Endothelial cell of umbilical vein (primary cell): ENCODE results near the gene PTPRD. TPM values are rescaled to one million over a fixed set of nuclear protein-coding genes. Genes with fewer than 3 reads are reported as not detected.

Source experiments
- BruUV-seq: library from RNA; stranded (reverse); fragments of 400-500 nt; replicated peaks from 2 replicates; lab custom pipeline; 2021; lab: Mats Ljungman, UMichigan
- CTCF ChIA-PET: fragments of 300-600, 350-600 bp; sonication (Branson Sonifier 250); formaldehyde crosslinking; loops from one replicate; lab custom pipeline; 2021; ENCODE audit warnings: antibody characterized with exemption, inconsistent platforms; lab: Charles Lee
- POLR2A ChIA-PET: fragments of 300-600, 350-600 bp; sonication (Branson Sonifier 250); formaldehyde crosslinking; loops from one replicate; lab custom pipeline; 2021; ENCODE audit warnings: antibody characterized with exemption, inconsistent platforms; lab: Charles Lee
- DNase-seq: peaks from one replicate; pipeline ENCODE4 v3.0.0-alpha.2; 2011; ENCODE audit warnings: low read depth, low spot score
- FAIRE-seq: peaks from 2 replicates; lab custom pipeline; 2011; peaks lifted over from hg19 to GRCh38; lab: Jason Lieb, UNC
- H2AFZ ChIP-seq: 2 replicates; pipeline ENCODE4 v1.6.0; 2012; ENCODE audit warnings: low read depth, low read length, control low read depth, inconsistent platforms
- H3K27ac ChIP-seq: 2 replicates; pipeline ENCODE4 v1.5.1; 2011; ENCODE audit warnings: low read depth, mild to moderate bottlenecking, control low read depth, low read length, moderate library complexity; ENCODE audit not compliant: insufficient read depth
- H3K27me3 ChIP-seq, 2 experiments: 2 replicates each; pipeline versions ENCODE4 v1.6.0 to v1.6.1; 2011; ENCODE audit warnings: low read length in 2 of 2, mixed read lengths in 1 of 2; ENCODE audit not compliant: control insufficient read depth in 2 of 2, insufficient read depth in 2 of 2
- H3K36me3 ChIP-seq, 2 experiments: 2 replicates in 1 of 2; 3 replicates in 1 of 2; pipeline ENCODE4 v1.5.1; 2011; ENCODE audit warnings: low read length in 2 of 2, mild to moderate bottlenecking in 1 of 2, moderate library complexity in 1 of 2; ENCODE audit not compliant: control insufficient read depth in 2 of 2, insufficient read depth in 2 of 2; ENCODE audit errors: extremely low read depth in 1 of 2
- H3K4me1 ChIP-seq: 3 replicates; pipeline ENCODE4 v1.5.1; 2011; ENCODE audit warnings: mild to moderate bottlenecking, low read length; ENCODE audit not compliant: control insufficient read depth, insufficient read depth; ENCODE audit errors: extremely low read depth
- H3K4me2 ChIP-seq: 2 replicates; pipeline ENCODE4 v1.6.1; 2011; ENCODE audit warnings: low read length, control low read depth, mixed read lengths; ENCODE audit not compliant: insufficient read depth
- H3K4me3 ChIP-seq, 3 experiments: fragments of 200-600 bp in 1 of 3; sonication (generic), shearing (Covaris generic) in 1 of 3; replicated peaks in 1 of 3; 2 replicates each; pipeline ENCODE4 v1.5.1; 2011 to 2016; ENCODE audit warnings: control low read depth in 3 of 3, low read length in 3 of 3, mild to moderate bottlenecking in 2 of 3, inconsistent platforms in 1 of 3, low read depth in 1 of 3, moderate library complexity in 1 of 3; ENCODE audit not compliant: insufficient read depth in 1 of 3
- H3K79me2 ChIP-seq: 2 replicates; pipeline ENCODE4 v1.6.0; 2012; ENCODE audit warnings: low read length, inconsistent platforms; ENCODE audit not compliant: control insufficient read depth, insufficient read depth
- H3K9ac ChIP-seq: replicated peaks from 2 replicates; pipeline ENCODE3; 2011; ENCODE audit warnings: low read length, control low read depth; ENCODE audit not compliant: insufficient read depth; ENCODE audit errors: extremely low read depth
- H3K9me1 ChIP-seq: replicated peaks from 3 replicates; pipeline ENCODE4 v1.6.0; 2011; ENCODE audit warnings: mild to moderate bottlenecking, low read length; ENCODE audit not compliant: control insufficient read depth, insufficient read depth; ENCODE audit errors: extremely low read depth
- H3K9me3 ChIP-seq: replicated peaks from 2 replicates; pipeline ENCODE4 v1.5.1; 2012; ENCODE audit warnings: low read length, inconsistent platforms; ENCODE audit not compliant: control insufficient read depth, insufficient read depth
- H4K20me1 ChIP-seq: replicated peaks from 2 replicates; pipeline ENCODE3; 2011; ENCODE audit warnings: mild to moderate bottlenecking, low read length; ENCODE audit not compliant: control insufficient read depth, insufficient read depth; ENCODE audit errors: extremely low read depth
- CTCF ChIP-seq, 2 donors: IDR thresholded peaks; 1 replicate in 1 of 2; 2 replicates in 1 of 2; pipeline ENCODE4 v1.5.1; 2011; ENCODE audit warnings: low read length in 2 of 2, mild to moderate bottlenecking in 2 of 2, moderate library complexity in 2 of 2, control low read depth in 1 of 2, inconsistent platforms in 1 of 2, low read depth in 1 of 2; ENCODE audit not compliant: insufficient read depth in 1 of 2; ENCODE audit errors: extremely low read depth in 1 of 2
- EZH2 ChIP-seq: IDR thresholded peaks from 2 replicates; pipeline ENCODE4 v1.6.1; 2012; ENCODE audit warnings: borderline replicate concordance, low read depth, mild to moderate bottlenecking, moderate library complexity, low read length, inconsistent platforms; ENCODE audit not compliant: severe bottlenecking
- FOS ChIP-seq: IDR thresholded peaks from 2 replicates; pipeline ENCODE4 v1.6.1; 2011; ENCODE audit warnings: mild to moderate bottlenecking, low read length, moderate library complexity, borderline replicate concordance; ENCODE audit not compliant: insufficient read depth
- GATA2 ChIP-seq: IDR thresholded peaks from 2 replicates; pipeline ENCODE4 v1.7.0; 2011; ENCODE audit warnings: low read depth, mild to moderate bottlenecking, moderate library complexity, mixed read lengths, low read length; ENCODE audit not compliant: insufficient read length, insufficient read depth
- JUN ChIP-seq: IDR thresholded peaks from 2 replicates; pipeline ENCODE4 v1.6.1; 2011; ENCODE audit warnings: borderline replicate concordance, low read depth; ENCODE audit not compliant: insufficient read length, insufficient read depth
- MAX ChIP-seq: IDR thresholded peaks from 2 replicates; pipeline ENCODE4 v1.6.1; 2011; ENCODE audit not compliant: insufficient read depth, insufficient read length
- MYC ChIP-seq: IDR thresholded peaks from one replicate; pipeline ENCODE4 v1.6.1; 2011; ENCODE audit warnings: mild to moderate bottlenecking, low read depth, low read length
- POLR2A ChIP-seq: IDR thresholded peaks from 2 replicates; pipeline ENCODE4 v1.6.1; 2012; ENCODE audit warnings: low read depth, mild to moderate bottlenecking, control low read depth, low read length
- POLR2AphosphoS5 ChIP-seq: IDR thresholded peaks from 2 replicates; pipeline ENCODE4 v1.6.1; 2012; ENCODE audit warnings: low read depth, mild to moderate bottlenecking, control low read depth, low read length, moderate library complexity; ENCODE audit not compliant: insufficient read depth
- dilution Hi-C: fragments of 300-500 bp; cut with MboI; formaldehyde crosslinking; loops from one replicate; pipeline ENCODE4 v1.15.0; 2019; ENCODE audit warnings: low sequenced_read_pairs; ENCODE audit not compliant: extremely low pct_ligation_motif_present
- intact Hi-C: fragments of 100-400 bp; cut with micrococcal nuclease; formaldehyde crosslinking; loops from one replicate; pipeline ENCODE4 v1.10.0; 2022
- polyA plus RNA-seq, 4 experiments: library from polyadenylated mRNA; depleted of rRNA in 3 of 4; stranded (reverse) in 3 of 4; unstranded in 1 of 4; fragments of >200 nt; gene quantifications; 2 replicates each; pipeline versions ENCODE4 v1.2.1 to v1.2.3, GENCODE V29; 2011 to 2012; ENCODE audit warnings: missing spikeins in 1 of 4
- total RNA-seq: library from RNA; stranded (reverse); gene quantifications from 2 replicates; pipeline ENCODE4 v1.2.3, GENCODE V29; 2021

PTPRD gene
- total and polyA plus RNA-seq, 2 donors (not counting 3 experiments of a cell fraction or from before 2014, with no cell fraction given), result 5.5 to 5.7 TPM

- Histone ChIP-seq H3K9ac (no peak overlapping the region), H3K79me2 (no peaks in the 10 kb centered on the region), H3K4me1 (no peaks in the 10 kb centered on the region), H3K9me1 (no peaks in the 10 kb centered on the region), H3K4me2 (no peak overlapping the region), H3K36me3 (no peaks in the 10 kb centered on the region), H3K27ac (no peak overlapping the region), H3K9me3 (no peaks in the 10 kb centered on the region), H3K27me3 (no peaks in the 10 kb centered on the region), H4K20me1 (no peaks in the 10 kb centered on the region), H3K4me3 (no peak overlapping the region), H2AFZ (no peak overlapping the region)
- intact Hi-C loops (no loop called here), dilution Hi-C loops (no loop called here)
- no peak for FAIRE-seq
- DNase-seq, result no peak
- CTCF ChIA-PET, result no interaction called here
- TF ChIP-seq EZH2, result no peak
- no peak for TF ChIP-seq POLR2A
- no peak for TF ChIP-seq FOS
- no peak for TF ChIP-seq MAX
- no peak for TF ChIP-seq GATA2
- no peak for TF ChIP-seq POLR2AphosphoS5
- TF ChIP-seq MYC, result no peak
- TF ChIP-seq CTCF (IDR thresholded peaks at IDR 0.05; ENCODE audit: extremely low read depth in 1 of 2, insufficient read depth in 1 of 2, low read depth in 1 of 2, low read length in 2 of 2), result no peak
- no peak for TF ChIP-seq JUN
- no TSS peak for BruUV-seq
- POLR2A ChIA-PET, result no interaction called here
Observed at GRCh38 chr9:8842402-8843193, 1770.2 kb downstream of the PTPRD start.
